ENCODE measurements around the gene ARHGAP9.
A peak's percentile ranks its signal among the peaks of the same experiment; 100 is the strongest.

ARHGAP9 gene

GRCh38 chr12:57461276-57461916 is 18.3 kb downstream of the ARHGAP9 start:
- Histone ChIP-seq H3K4me1 (peaks cover 43 to 72% (median 57%) of the 10 kb centered on the region in 10 experiments), H3K27ac (peak overlapping the region in 3 of 11 experiments; percentile 18 to 29 (median 20); a peak in 2 of 22 replicates), H3K4me2 (peak overlapping the region; percentile 89 to 100 (median 99)), H3K4me3 (peak overlapping the region; percentile 56 to 75 (median 69)), H3K9me3 (replicated peaks in 1 of 11) (no peaks in the 10 kb centered on the region), H3K27me3 (peaks cover 7 to 22% (median 18%) of the 10 kb centered on the region in 11 experiments), H4K20me1 (peaks cover 0 to 11% (median 0%) of the 10 kb centered on the region in 11 experiments; a peak in 6 of 22 replicates), H3K36me3 (no peaks in the 10 kb centered on the region), H3K9ac (peak overlapping the region; percentile 54 to 76 (median 71))
- no peak for TF ChIP-seq Cebpa-rat (IDR thresholded peaks at IDR 0.05)

- Histone ChIP-seq H3K4me2 (peak overlapping the region; percentile 89 to 100 (median 99)), H3K27me3 (peaks cover 7 to 22% (median 18%) of the 10 kb centered on the region in 11 experiments), H3K4me3 (peak overlapping the region; percentile 56 to 75 (median 69)), H3K36me3 (no peaks in the 10 kb centered on the region), H3K27ac (peak overlapping the region in 1 of 11 experiments; percentile 18; a peak in 1 of 22 replicates), H3K9ac (peak overlapping the region; percentile 40 to 72 (median 69); a peak in 19 of 22 replicates), H3K4me1 (peaks cover 42 to 72% (median 61%) of the 10 kb centered on the region in 10 experiments), H3K9me3 (replicated peaks in 1 of 11) (no peaks in the 10 kb centered on the region), H4K20me1 (peaks cover 0 to 9% (median 0%) of the 10 kb centered on the region in 11 experiments; a peak in 5 of 22 replicates)
- no peak for TF ChIP-seq Cebpa-rat (IDR thresholded peaks at IDR 0.05)
Observed at GRCh38 chr12:57460841-57461275, 18.8 kb downstream of the ARHGAP9 start.

GRCh38 chr12:57460468-57460784 is 19.2 kb downstream of the ARHGAP9 start:
- Histone ChIP-seq H3K4me1 (peaks cover 42 to 72% (median 65%) of the 10 kb centered on the region in 10 experiments), H4K20me1 (peaks cover 0 to 9% (median 0%) of the 10 kb centered on the region in 11 experiments; a peak in 4 of 22 replicates), H3K9ac (peak overlapping the region in 6 of 11 experiments; percentile 28 to 71 (median 56); a peak in 7 of 22 replicates), H3K4me3 (peak overlapping the region; percentile 56 to 75 (median 70); a peak in 19 of 20 replicates), H3K27me3 (peaks cover 7 to 22% (median 18%) of the 10 kb centered on the region in 11 experiments), H3K9me3 (replicated peaks in 1 of 11) (no peaks in the 10 kb centered on the region), H3K4me2 (peak overlapping the region; percentile 89 to 100 (median 99)), H3K27ac (no peak overlapping the region), H3K36me3 (no peaks in the 10 kb centered on the region)
- no peak for TF ChIP-seq Cebpa-rat (IDR thresholded peaks at IDR 0.05)

- no peak for TF ChIP-seq Cebpa-rat (IDR thresholded peaks at IDR 0.05)
- Histone ChIP-seq H3K27me3 (peaks cover 7 to 22% (median 18%) of the 10 kb centered on the region in 11 experiments), H3K4me3 (peak within 1 kb of the TSS; percentile 56 to 75 (median 70)), H3K27ac (peak within 1 kb of the TSS; percentile 75 to 97 (median 88)), H4K20me1 (peaks cover 0 to 9% (median 0%) of the 10 kb centered on the region in 11 experiments; a peak in 4 of 22 replicates), H3K4me2 (peak within 1 kb of the TSS; percentile 89 to 100 (median 99)), H3K4me1 (peaks cover 45 to 74% (median 69%) of the 10 kb centered on the region in 10 experiments), H3K36me3 (no peaks in the 10 kb centered on the region), H3K9ac (peak within 1 kb of the TSS; percentile 67 to 90 (median 82)), H3K9me3 (replicated peaks in 1 of 11) (no peaks in the 10 kb centered on the region)
Observed at GRCh38 chr12:57459750-57460467, 19.8 kb downstream of the ARHGAP9 start, which contains the start of gene GLI1. TSS of gene GLI1 (plus strand) at chr12:57459785. CDS start at chr12:57463692, 3,907 bp downstream.

- Histone ChIP-seq H3K4me1 (peaks cover 52 to 79% (median 75%) of the 10 kb centered on the region in 10 experiments), H3K4me3 (peak overlapping the region; percentile 56 to 75 (median 70)), H3K9ac (peak overlapping the region; percentile 67 to 90 (median 82)), H3K27ac (peak overlapping the region; percentile 75 to 97 (median 88)), H3K4me2 (peak overlapping the region; percentile 89 to 100 (median 99)), H3K27me3 (peaks cover 7 to 22% (median 18%) of the 10 kb centered on the region in 11 experiments), H3K36me3 (no peaks in the 10 kb centered on the region), H4K20me1 (peaks cover 0 to 9% (median 0%) of the 10 kb centered on the region in 11 experiments; a peak in 4 of 22 replicates), H3K9me3 (replicated peaks in 1 of 11) (no peaks in the 10 kb centered on the region)
- TF ChIP-seq Cebpa-rat (IDR thresholded peaks at IDR 0.05), result no peak
Observed at GRCh38 chr12:57459055-57459749, 20.5 kb downstream of the ARHGAP9 start.

- Histone ChIP-seq H3K9ac (peak overlapping the region; percentile 67 to 90 (median 82)), H3K27me3 (peaks cover 7 to 22% (median 18%) of the 10 kb centered on the region in 11 experiments), H3K36me3 (no peaks in the 10 kb centered on the region), H4K20me1 (peaks cover 0 to 9% (median 0%) of the 10 kb centered on the region in 11 experiments; a peak in 4 of 22 replicates), H3K4me2 (peak overlapping the region; percentile 89 to 100 (median 99)), H3K4me1 (peaks cover 53 to 82% (median 75%) of the 10 kb centered on the region in 10 experiments), H3K27ac (peak overlapping the region; percentile 75 to 97 (median 88)), H3K4me3 (peak overlapping the region; percentile 56 to 75 (median 70)), H3K9me3 (replicated peaks in 1 of 11) (no peaks in the 10 kb centered on the region)
- no peak for TF ChIP-seq Cebpa-rat (IDR thresholded peaks at IDR 0.05)
Observed at GRCh38 chr12:57458665-57459054, 21.0 kb downstream of the ARHGAP9 start.

GRCh38 chr12:57456737-57457490 is 22.8 kb downstream of the ARHGAP9 start:
- peaks cover 60 to 84% (median 79%) of the 10 kb centered on the region in 10 experiments for H3K4me1 ChIP-seq

More at GRCh38 chr12:57456737-57457490, 22.8 kb downstream of the ARHGAP9 start:
- Histone ChIP-seq H3K27ac (peak overlapping the region in 3 of 11 experiments; percentile 3 to 92 (median 22); a peak in 1 of 22 replicates), H3K36me3 (no peaks in the 10 kb centered on the region), H3K4me3 (no peak overlapping the region), H4K20me1 (peaks cover 0 to 9% (median 0%) of the 10 kb centered on the region in 11 experiments; a peak in 4 of 22 replicates), H3K9me3 (replicated peaks in 1 of 11) (no peaks in the 10 kb centered on the region), H3K9ac (no peak overlapping the region), H3K27me3 (peaks cover 7 to 20% (median 17%) of the 10 kb centered on the region in 11 experiments), H3K4me2 (peak overlapping the region in 9 of 11 experiments; percentile 11 to 97 (median 83); a peak in 10 of 22 replicates)
- TF ChIP-seq Cebpa-rat (IDR thresholded peaks at IDR 0.05), result no peak
